Measurements from ENCODE around the gene PTPA. TPM values are rescaled to one million over a fixed set of nuclear protein-coding genes. Genes with fewer than 3 reads are reported as not detected.

Gene PTPA
- total and polyA plus RNA-seq, 9 of the 15 experiments (the other 6 are each of a cell fraction or from before 2014, with no cell fraction given) = 1.7 to 121 (median 72.6) TPM

- TF ChIP-seq FIP1L1 (IDR thresholded peaks at IDR 0.05; ENCODE audit: low read depth, low read length, poor library complexity, severe bottlenecking) (no peak), ADNP (tag; IDR thresholded peaks at IDR 0.05) (no peak), PPARD (CRISPR knock-in tag; IDR thresholded peaks at IDR 0.05) (no peak), MYNN (IDR thresholded peaks at IDR 0.05) (no peak), MYNN (CRISPR knock-in tag; IDR thresholded peaks at IDR 0.05) (no peak), RHOXF2B (CRISPR knock-in tag; conservative IDR thresholded peaks at IDR 0.05) (no peak), IRF9 (tag; IDR thresholded peaks at IDR 0.05) (no peak), EP400 (IDR thresholded peaks at IDR 0.05) (no peak), FOXO4 (CRISPR knock-in tag; IDR thresholded peaks at IDR 0.05) (no peak), MECOM (CRISPR knock-in tag; IDR thresholded peaks at IDR 0.05) (no peak), ZMIZ1 (IDR thresholded peaks at IDR 0.05; ENCODE audit: low read depth in 2 of 2, low read length in 2 of 2) (peak in 1 of 2 experiments; percentile 87; a peak in 2 of 4 replicates), GMEB1 (CRISPR knock-in tag; IDR thresholded peaks at IDR 0.05) (no peak), OTX1 (CRISPR knock-in tag; IDR thresholded peaks at IDR 0.05) (no peak), ZBTB7A (IDR thresholded peaks at IDR 0.05; ENCODE audit: borderline replicate concordance, control insufficient read depth, low read depth, low read length) (no peak)
Measured at GRCh38 chr9:129183495-129184218, 72.4 kb downstream of the PTPA start (continued).
